Neural cell (in vitro differentiated cells): ENCODE results near the gene ADAMTSL4.

Experiments
- CTCF ChIP-seq: fragments of 450-650 bp; IDR thresholded peaks from 2 replicates; pipeline ENCODE4 v1.5.1; 2014; ENCODE audit warnings: antibody characterized with exemption, mild to moderate bottlenecking, moderate library complexity; ENCODE audit not compliant: poor library complexity, severe bottlenecking
- EZH2 ChIP-seq: fragments of 200-600, 300-800 bp; shearing (Covaris generic), sonication (generic); IDR thresholded peaks from 2 replicates; pipeline ENCODE4 v1.6.1; 2014; ENCODE audit warnings: antibody characterized with exemption, low read length, borderline replicate concordance, mild to moderate bottlenecking; ENCODE audit not compliant: insufficient read depth, poor library complexity, severe bottlenecking
- POLR2AphosphoS5 ChIP-seq: IDR thresholded peaks from 2 replicates; pipeline ENCODE4 v1.6.1; 2012
- RAD21 ChIP-seq: fragments of 450-650 bp; conservative IDR thresholded peaks from 2 replicates; pipeline ENCODE4 v1.6.1; 2014; ENCODE audit warnings: antibody characterized with exemption, mild to moderate bottlenecking, moderate library complexity

- TF ChIP-seq POLR2AphosphoS5: no peak
- no peak for TF ChIP-seq CTCF
- no peak for TF ChIP-seq RAD21
- TF ChIP-seq EZH2: no peak
These were observed 54.5 kb downstream of the ADAMTSL4 start for GRCh38 chr1:150603711-150604110.
